Lung (tissue), 12 donors: Measurements from ENCODE around the gene RASGRP2. TPM values are rescaled to one million over a fixed set of nuclear protein-coding genes. Genes with fewer than 3 reads are reported as not detected.

ENCODE experiments used
- ATAC-seq: fragments of 200-7000 bp; cut with Tn5 transposase; one replicate; pipeline ENCODE4 v1.9.1; 2020; ENCODE audit warnings: moderate number of reproducible peaks; ENCODE audit not compliant: insufficient read depth, low FRiP score
- DNase-seq, 3 donors: peaks; one replicate each; pipeline ENCODE4 v3.0.0-alpha.2; 2013 to 2017
- H3K27ac ChIP-seq, 2 donors: one replicate each; pipeline ENCODE4 v1.5.1; 2013; ENCODE audit warnings: mild to moderate bottlenecking in 2 of 2, moderate library complexity in 2 of 2, control low read depth in 1 of 2, inconsistent platforms in 1 of 2, low read depth in 1 of 2, low read length in 1 of 2
- H3K27me3 ChIP-seq, 3 donors: one replicate each; pipeline ENCODE4 v1.5.1; 2013; ENCODE audit warnings: low read length in 2 of 3; ENCODE audit not compliant: control insufficient read depth in 3 of 3, insufficient read depth in 3 of 3
- H3K36me3 ChIP-seq, 4 donors: one replicate each; pipeline ENCODE4 v1.5.1; 2013; ENCODE audit warnings: low read length in 4 of 4, mild to moderate bottlenecking in 1 of 4, moderate library complexity in 1 of 4; ENCODE audit not compliant: control insufficient read depth in 4 of 4, insufficient read depth in 4 of 4
- H3K4me1 ChIP-seq, 5 donors: one replicate each; pipeline ENCODE4 v1.5.1; 2013; ENCODE audit warnings: low read length in 5 of 5, mild to moderate bottlenecking in 2 of 5, moderate library complexity in 1 of 5; ENCODE audit not compliant: control insufficient read depth in 5 of 5, insufficient read depth in 5 of 5
- H3K4me3 ChIP-seq: one replicate; pipeline ENCODE4 v1.5.1; 2013; ENCODE audit warnings: mild to moderate bottlenecking, control low read depth, moderate library complexity
- H3K9ac ChIP-seq, 2 donors: one replicate each; pipeline ENCODE4 v1.5.1; 2013; ENCODE audit warnings: low read length in 2 of 2, control low read depth in 1 of 2; ENCODE audit not compliant: insufficient read depth in 1 of 2
- H3K9me3 ChIP-seq, 4 donors: one replicate each; pipeline ENCODE4 v1.5.1; 2013; ENCODE audit warnings: low read length in 3 of 4, mild to moderate bottlenecking in 1 of 4, moderate library complexity in 1 of 4; ENCODE audit not compliant: control insufficient read depth in 4 of 4, insufficient read depth in 3 of 4
- CTCF ChIP-seq: IDR thresholded peaks from 2 replicates; pipeline ENCODE4 v1.5.1; 2012; ENCODE audit warnings: mild to moderate bottlenecking; ENCODE audit errors: control extremely low read depth, extremely low read depth
- WGBS, 2 donors: extraction: QIAGEN DNeasy Blood & Tissue Kit; methylation state at CpG; one replicate each; pipeline ENCODE4 v1.1.7; 2013; 5-methylcytosine and 5-hydroxymethylcytosine counted together
- polyA plus RNA-seq, 2 donors: library from polyadenylated mRNA; stranded (reverse); fragments of 200-250 nt; gene quantifications; one replicate each; pipeline ENCODE4 v1.2.1, GENCODE V29; 2013
- total RNA-seq, 2 donors: library from RNA; depleted of rRNA in 1 of 2; stranded (reverse); fragments of >200 nt in 1 of 2; gene quantifications; one replicate each; pipeline ENCODE4 v1.2.1, GENCODE V29; 2014 to 2021
- donor health status: control.
- donor health status: control.
- donor health status: Bipolar disorder and iron deficiency.
- donor health status: healthy.
- donor health status: DM: yes; HTN: yes; CAD: no.

Gene RASGRP2
- total and polyA plus RNA-seq, 4 donors, result 20.0 to 46.4 (median 30.8) TPM

GRCh38 chr11:64715756-64716472 lies 28.0 kb downstream of the RASGRP2 start:
- H3K36me3 ChIP-seq, result no peaks in the 10 kb centered on the region
- DNase-seq (no peak), ATAC-seq (no peak)
- TF ChIP-seq CTCF, result no peak
- H3K9ac ChIP-seq, result no peak overlapping the region
- no peaks in the 10 kb centered on the region for H3K9me3 ChIP-seq
- H3K4me3 ChIP-seq, result no peak overlapping the region
- no peak overlapping the region for H3K27ac ChIP-seq
- WGBS, 2 donors, result 45 to 53% methylated on average over 13 of the region's 13 CpGs
- peaks cover 0 to 16% (median 7%) of the 10 kb centered on the region in 5 donors for H3K4me1 ChIP-seq
- H3K27me3 ChIP-seq, result peaks cover 23 to 75% (median 57%) of the 10 kb centered on the region in 3 donors

GRCh38 chr11:64715110-64715509 lies 28.8 kb downstream of the RASGRP2 start:
- no peak overlapping the region for H3K4me3 ChIP-seq
- H3K4me1 ChIP-seq, result peaks cover 0 to 17% (median 15%) of the 10 kb centered on the region in 5 donors
- DNase-seq (no peak), ATAC-seq (no peak)
- no peak for TF ChIP-seq CTCF
- WGBS, 2 donors, result 48 to 68% methylated on average over 5 of the region's 5 CpGs
- H3K27me3 ChIP-seq, result peaks cover 23 to 78% (median 64%) of the 10 kb centered on the region in 3 donors
- H3K36me3 ChIP-seq, result no peaks in the 10 kb centered on the region
- H3K27ac ChIP-seq, result no peak overlapping the region
- no peaks in the 10 kb centered on the region for H3K9me3 ChIP-seq
- H3K9ac ChIP-seq, result no peak overlapping the region

DNA sequence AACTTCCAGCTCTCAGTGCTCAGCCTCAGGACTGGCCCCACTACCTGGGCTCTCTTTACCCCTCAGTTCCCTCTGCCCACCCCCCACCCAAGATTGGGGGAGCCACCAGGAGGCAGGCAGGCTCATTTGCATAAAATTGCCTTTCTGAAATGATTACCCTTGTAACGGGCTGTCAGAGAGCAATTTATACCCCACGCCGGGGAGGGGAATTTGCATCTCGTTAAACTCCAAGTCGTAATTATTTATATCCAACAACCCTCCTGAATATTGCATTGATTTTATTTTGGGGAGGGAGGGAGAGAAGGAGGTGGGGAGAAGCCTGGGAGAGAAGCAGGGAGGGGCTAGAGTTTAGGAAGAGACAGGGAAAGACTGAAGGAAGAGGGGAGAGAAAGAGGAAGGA lies 29.3 kb downstream of the RASGRP2 start:
- no peak for TF ChIP-seq CTCF
- H3K4me1 ChIP-seq, result peaks cover 0 to 17% (median 15%) of the 10 kb centered on the region in 5 donors
- H3K27ac ChIP-seq, result no peak overlapping the region
- no peaks in the 10 kb centered on the region for H3K36me3 ChIP-seq
- ATAC-seq (no peak), DNase-seq (no peak)
- H3K9ac ChIP-seq, result no peak overlapping the region
- 58 to 60% methylated on average over 5 of the region's 5 CpGs for WGBS, 2 donors
- peaks cover 23 to 77% (median 63%) of the 10 kb centered on the region in 3 donors for H3K27me3 ChIP-seq
- no peak overlapping the region for H3K4me3 ChIP-seq
- no peaks in the 10 kb centered on the region for H3K9me3 ChIP-seq
